NCI-H1930 (cell line): ENCODE results near the gene ABHD17C.
"Not testable (repeated sequence)": the region's sequence is repeated elsewhere in the genome, so short reads cannot be mapped to it uniquely, and the experiment has no call there.

Experiments
- DNase-seq, 2 experiments: peaks; one replicate each; lab custom pipeline; 2025; lab: John Stamatoyannopoulos, UW

ABHD17C gene

DNA sequence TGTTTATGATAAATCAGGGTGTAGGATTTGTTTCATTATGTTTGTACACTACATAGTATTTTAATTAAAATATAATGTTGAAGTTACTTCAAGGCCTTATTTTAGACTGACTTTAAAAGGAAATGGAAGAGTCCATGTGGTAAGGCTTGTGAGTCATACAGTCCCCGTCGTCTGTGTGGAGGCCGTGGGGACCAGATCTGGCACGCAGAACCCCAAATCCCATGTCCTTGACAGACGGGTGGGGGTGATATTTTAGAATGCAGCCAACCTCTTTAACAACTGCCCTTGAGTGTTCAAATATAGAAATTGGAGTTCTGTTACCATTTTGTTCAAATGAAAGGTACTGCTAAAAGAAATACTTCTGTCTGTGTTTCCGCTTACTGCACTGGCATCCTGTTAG, 35.8 kb downstream of the ABHD17C start:
- no peak for DNase-seq

GRCh38 chr15:80732167-80732566, 37.1 kb downstream of the ABHD17C start:
- no peak for DNase-seq

GRCh38 chr15:80732818-80733217, 37.7 kb downstream of the ABHD17C start:
- DNase-seq, result no peak

DNA sequence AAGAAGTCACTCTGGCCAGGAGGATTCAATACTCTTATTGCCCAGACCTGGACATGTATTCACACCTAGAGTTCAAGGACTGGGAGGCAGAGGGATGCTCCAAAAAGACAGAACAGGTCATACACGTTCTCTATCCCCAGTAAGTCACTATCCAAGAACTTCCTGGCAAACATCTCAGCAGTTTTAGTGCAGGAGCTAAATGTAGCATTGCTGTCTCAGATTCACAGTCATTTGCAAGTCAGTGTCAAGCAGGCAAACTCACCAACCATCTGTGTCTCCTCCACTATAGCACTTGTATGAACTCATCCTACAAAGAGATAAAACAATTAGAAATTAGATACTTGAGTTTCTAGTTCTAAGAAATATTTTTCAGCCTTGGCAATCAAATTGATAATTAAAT, 38.4 kb downstream of the ABHD17C start:
- DNase-seq, result no peak

- DNase-seq, result no peak
Measured at GRCh38 chr15:80735344-80735743, 40.2 kb downstream of the ABHD17C start.

GRCh38 chr15:80736560-80736959, 41.5 kb downstream of the ABHD17C start:
- no peak for DNase-seq

DNA sequence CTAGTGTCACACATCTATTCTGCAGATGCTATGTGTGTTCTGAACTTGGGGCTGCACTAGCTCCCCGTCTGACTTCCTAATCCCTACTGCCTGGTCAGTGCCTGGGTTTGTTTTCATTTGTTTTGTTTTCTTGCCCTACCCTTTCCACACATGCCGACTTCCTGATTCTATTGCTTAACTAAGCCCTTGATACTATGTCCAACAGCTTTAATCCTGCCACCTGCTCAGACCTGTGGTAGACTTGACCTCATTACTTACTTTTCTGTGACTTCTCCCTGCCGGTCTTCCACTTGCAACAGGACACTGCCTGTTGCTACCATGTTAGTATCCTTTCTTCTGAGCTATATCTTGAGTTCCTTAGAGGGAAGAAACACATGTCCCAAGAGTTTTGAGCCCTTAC, 44.8 kb downstream of the ABHD17C start:
- no peak for DNase-seq

- DNase-seq, result no peak
Measured at GRCh38 chr15:80742081-80742480, 47.0 kb downstream of the ABHD17C start.

DNA sequence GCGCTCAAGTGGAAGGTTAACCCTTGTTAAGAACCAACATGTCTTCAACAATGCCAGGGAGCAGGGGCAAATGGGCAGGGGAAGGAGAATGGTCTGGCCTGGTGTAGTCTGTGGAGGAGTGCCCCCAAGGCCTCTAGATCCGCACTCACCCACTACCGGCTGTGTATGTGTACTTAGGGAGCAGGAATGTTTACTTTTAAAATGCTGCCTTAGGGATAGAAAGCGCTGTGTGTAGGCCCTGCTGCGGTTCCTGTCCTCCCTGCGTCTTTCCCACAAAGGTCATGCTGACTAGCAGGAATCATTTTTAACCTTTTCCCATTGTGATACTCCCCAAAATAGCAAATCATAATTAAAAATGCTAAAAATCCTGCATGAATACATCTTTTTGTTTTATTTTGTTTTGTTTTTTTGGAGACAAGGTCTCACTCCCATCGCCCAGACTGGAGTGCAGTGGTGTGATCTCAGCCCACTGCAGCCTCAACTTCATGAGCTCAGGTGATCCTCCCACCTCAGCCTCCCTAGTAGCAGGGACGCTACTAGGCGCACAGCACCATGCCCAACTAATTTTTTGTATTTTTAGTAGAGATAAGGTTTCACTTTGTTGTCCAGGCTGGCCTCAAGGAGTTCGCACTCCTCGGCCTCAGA, 48.2 kb downstream of the ABHD17C start:
- DNase-seq, result no peak

DNA sequence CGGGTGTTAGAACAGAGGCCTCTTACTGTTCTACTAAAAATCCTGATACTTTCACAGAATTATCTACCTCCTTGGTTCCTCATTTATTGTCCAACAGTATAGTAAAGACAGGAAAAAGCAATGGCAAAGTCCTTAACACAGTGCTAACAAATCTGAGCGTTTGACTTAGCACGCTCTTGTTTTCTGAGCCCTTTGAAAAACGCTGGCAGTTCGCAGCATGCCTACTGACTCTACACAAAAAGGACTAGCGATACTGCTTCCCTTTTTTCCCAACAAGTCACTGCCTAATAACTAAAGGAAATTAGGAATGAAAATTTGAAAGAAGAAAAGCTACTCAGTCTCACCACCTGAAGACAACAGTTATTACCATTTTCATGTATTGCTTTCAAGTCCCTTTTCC, 49.3 kb downstream of the ABHD17C start:
- no peak for DNase-seq

- DNase-seq, result no peak
Measured at GRCh38 chr15:80744826-80745225, 49.7 kb downstream of the ABHD17C start.

- no peak for DNase-seq
Measured at GRCh38 chr15:80745888-80746287, 50.8 kb downstream of the ABHD17C start.

GRCh38 chr15:80747317-80748053, 52.4 kb downstream of the ABHD17C start:
- no peak for DNase-seq

DNA sequence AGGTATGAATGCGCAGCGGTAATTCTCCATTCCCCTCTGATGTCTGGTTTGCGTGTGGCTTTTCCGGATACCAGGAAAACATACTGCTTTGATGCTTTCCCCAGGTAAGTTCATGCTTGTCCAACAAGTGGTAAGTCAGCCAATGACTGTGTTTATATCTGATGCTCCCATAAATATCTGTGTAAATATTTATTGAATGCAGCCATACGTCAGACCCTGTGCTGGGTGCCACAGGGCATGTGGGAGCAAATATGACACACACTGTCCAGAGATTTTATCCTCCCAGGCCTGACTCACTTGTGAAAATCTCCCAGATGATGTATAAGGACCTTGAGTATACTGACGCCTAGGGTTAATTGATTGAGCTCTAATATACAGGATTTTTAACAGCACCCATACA, 54.5 kb downstream of the ABHD17C start:
- no peak for DNase-seq

GRCh38 chr15:80750575-80750974, 55.5 kb downstream of the ABHD17C start:
- no peak for DNase-seq

DNA sequence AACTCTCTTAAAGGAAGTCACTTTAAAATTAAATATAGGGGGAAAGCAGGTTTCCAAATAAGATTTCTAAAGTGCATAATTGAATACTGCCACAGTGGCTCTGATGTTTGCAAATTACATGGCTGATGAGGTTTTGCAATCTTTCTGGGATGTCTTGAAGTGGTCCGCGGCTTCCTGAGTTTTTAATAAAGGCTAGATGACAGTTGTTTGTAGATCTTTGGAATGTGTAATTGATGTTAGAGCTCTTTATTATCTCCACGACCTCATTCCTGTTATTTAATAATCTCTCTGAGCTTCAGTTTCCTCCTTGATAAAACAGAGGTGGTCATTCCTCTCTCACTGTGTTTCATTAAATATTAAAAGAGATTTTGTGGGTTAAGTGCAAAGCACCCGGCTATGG, 57.1 kb downstream of the ABHD17C start:
- no peak for DNase-seq

DNA sequence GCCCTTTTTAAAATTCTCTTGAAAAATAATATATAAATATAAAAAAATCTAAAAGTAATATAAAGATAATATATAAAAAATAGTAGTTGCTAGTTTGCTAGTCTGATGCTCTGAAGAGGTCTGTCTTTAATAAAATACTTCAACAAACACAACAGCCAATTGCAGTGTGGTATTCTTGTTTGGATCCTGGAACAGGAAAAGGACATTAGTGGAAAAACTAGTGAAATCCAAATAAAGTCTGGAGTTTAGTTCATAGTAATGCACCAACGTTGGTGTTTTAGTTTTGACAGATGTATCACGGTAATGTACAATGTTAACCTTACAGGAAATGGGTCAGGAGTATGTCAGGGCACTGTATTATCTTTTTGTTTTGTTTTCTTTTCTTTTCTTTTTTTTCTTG, 58.1 kb downstream of the ABHD17C start:
- no peak for DNase-seq

- DNase-seq, result no peak
Measured at GRCh38 chr15:80754014-80754413, 58.9 kb downstream of the ABHD17C start.

GRCh38 chr15:80755885-80756284, 60.8 kb downstream of the ABHD17C start:
- no peak for DNase-seq

GRCh38 chr15:80758130-80758745, 63.1 kb downstream of the ABHD17C start:
- no peak for DNase-seq

DNA sequence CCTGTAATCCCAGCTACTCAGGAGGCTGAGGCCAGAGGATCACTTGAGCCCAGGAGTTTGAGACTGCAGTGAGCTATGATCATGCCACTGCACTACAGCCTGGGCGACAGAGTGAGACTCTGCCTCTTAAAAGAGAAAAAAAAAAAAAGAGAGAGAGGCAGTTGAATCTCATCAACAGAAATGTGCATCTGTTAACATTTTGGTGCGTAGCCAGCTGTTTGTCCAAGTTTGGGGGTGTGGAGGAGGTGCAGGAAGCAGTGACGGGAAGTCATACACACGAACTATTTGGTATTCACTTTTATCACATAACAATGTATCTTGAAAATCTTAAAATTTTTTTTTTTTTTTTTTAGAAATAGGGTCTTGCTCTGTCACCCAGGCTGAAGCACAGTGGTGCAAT, 65.8 kb downstream of the ABHD17C start:
- DNase-seq, result no peak

- no peak for DNase-seq
Measured at GRCh38 chr15:80761754-80762153, 66.6 kb downstream of the ABHD17C start.

DNA sequence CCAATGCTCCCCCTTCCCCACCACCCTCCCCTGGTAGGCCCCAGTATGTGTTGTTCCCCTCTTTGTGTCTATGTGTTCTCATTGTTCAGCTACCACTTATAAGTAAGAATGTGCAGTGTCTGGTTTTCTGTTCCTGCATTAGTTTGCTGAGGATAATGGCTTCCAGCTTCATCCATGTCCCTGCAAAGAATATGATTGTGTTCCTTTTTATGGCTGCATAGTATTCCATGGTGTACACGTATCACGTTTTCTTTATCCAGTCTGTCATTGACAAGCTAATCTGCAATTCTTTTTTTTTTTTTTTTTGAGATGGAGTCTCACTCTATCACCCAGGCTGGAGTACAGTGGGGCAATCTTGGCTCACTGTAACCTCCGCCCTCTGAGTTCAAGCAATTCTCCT, 68.1 kb downstream of the ABHD17C start:
- DNase-seq, result not testable (repeated sequence)
